HepG2 (cell line): ENCODE results near the gene LAMA5. TPM values are rescaled to one million over a fixed set of nuclear protein-coding genes. Genes with fewer than 3 reads are reported as not detected.
A peak's percentile ranks its signal among the peaks of the same experiment; 100 is the strongest.

Experiments
- ATAC-seq: fragments of 200-7000 bp; cut with Tn5 transposase; 3 replicates; pipeline ENCODE4 v1.9.1; 2020; ENCODE audit warnings: mild to moderate bottlenecking, moderate library complexity
- BruUV-seq: library from RNA; stranded (reverse); fragments of 400-500 nt; replicated peaks from 2 replicates; lab custom pipeline; 2021; lab: Mats Ljungman, UMichigan
- CTCF ChIA-PET: fragments of 300-600 bp; formaldehyde crosslinking; extraction: SDS; loops from one replicate; lab custom pipeline; 2021; ENCODE audit warnings: low total read pairs, inconsistent platforms, low intra/inter-chr PET ratio; lab: Yijun Ruan, JAX
- POLR2A ChIA-PET: fragments of 350-600 bp; sonication (Branson Sonifier 250); formaldehyde crosslinking; loops from one replicate; lab custom pipeline; 2020; ENCODE audit warnings: antibody characterized with exemption, inconsistent platforms; lab: Yijun Ruan, JAX
- DNase-seq: peaks from one replicate; pipeline ENCODE4 v3.0.0-alpha.2; 2015; ENCODE audit warnings: low spot score
- FAIRE-seq: peaks from 3 replicates; lab custom pipeline; 2011; peaks lifted over from hg19 to GRCh38; lab: Jason Lieb, UNC
- H2AFZ ChIP-seq: one replicate; pipeline ENCODE4 v1.6.1; 2011; ENCODE audit warnings: low read length, inconsistent platforms
- H3K27ac ChIP-seq: fragments of 300-600 bp; 3 replicates; pipeline ENCODE4 v1.8.0; 2011; ENCODE audit warnings: mixed run types, mild to moderate bottlenecking, mixed read lengths, low read length, inconsistent platforms; ENCODE audit not compliant: insufficient read depth; ENCODE audit errors: extremely low read length
- H3K27me3 ChIP-seq, 2 experiments: fragments of 200-600 bp in 1 of 2; 2 replicates in 1 of 2; 3 replicates in 1 of 2; pipeline versions ENCODE4 v1.6.0 to v1.8.0; 2011; ENCODE audit warnings: low read length in 2 of 2, mild to moderate bottlenecking in 2 of 2, moderate library complexity in 2 of 2, inconsistent platforms in 1 of 2; ENCODE audit not compliant: insufficient read depth in 2 of 2, control insufficient read depth in 1 of 2
- H3K36me3 ChIP-seq, 2 experiments: fragments of 200-600 bp in 1 of 2; replicated peaks in 1 of 2; 2 replicates in 1 of 2; 3 replicates in 1 of 2; pipeline versions ENCODE4 v1.5.1 to v1.8.0; 2011; ENCODE audit warnings: low read length in 2 of 2, inconsistent platforms in 1 of 2; ENCODE audit not compliant: insufficient read depth in 2 of 2, control insufficient read depth in 1 of 2
- H3K4me1 ChIP-seq: 2 replicates; pipeline ENCODE4 v1.5.1; 2012; ENCODE audit warnings: low read length, inconsistent platforms; ENCODE audit not compliant: insufficient read depth
- H3K4me2 ChIP-seq: 2 replicates; pipeline ENCODE4 v1.6.0; 2011; ENCODE audit warnings: low read depth, low read length, inconsistent platforms
- H3K4me3 ChIP-seq, 3 experiments: fragments of 200-600 bp in 1 of 3; sonication (generic), shearing (Covaris generic) in 1 of 3; replicated peaks in 1 of 3; 2 replicates each; pipeline ENCODE4 v1.5.1; 2011 to 2016; ENCODE audit warnings: low read length in 3 of 3, inconsistent platforms in 2 of 3, low read depth in 2 of 3, mild to moderate bottlenecking in 2 of 3, control low read depth in 1 of 3, mixed read lengths in 1 of 3; ENCODE audit not compliant: insufficient read depth in 1 of 3
- H3K79me2 ChIP-seq: one replicate; pipeline ENCODE4 v1.6.1; 2011; ENCODE audit warnings: low read length, inconsistent platforms; ENCODE audit not compliant: insufficient read depth
- H3K9ac ChIP-seq: 2 replicates; pipeline ENCODE4 v1.6.0; 2011; ENCODE audit warnings: mild to moderate bottlenecking, low read depth, low read length, inconsistent platforms; ENCODE audit not compliant: insufficient read depth
- H3K9me3 ChIP-seq: 2 replicates; pipeline ENCODE4 v1.5.1; 2012; ENCODE audit warnings: mild to moderate bottlenecking, low read length
- H4K20me1 ChIP-seq: 2 replicates; pipeline ENCODE4 v1.6.0; 2011; ENCODE audit warnings: inconsistent platforms, mild to moderate bottlenecking, low read length, moderate library complexity; ENCODE audit not compliant: insufficient read depth
- FOXO1 ChIP-seq: sonication (generic); formaldehyde crosslinking; IDR thresholded peaks from 2 replicates; pipeline ENCODE4 v1.4.0; 2020; ENCODE audit warnings: missing genetic modification reagents
- HIVEP1 ChIP-seq: sonication (generic); formaldehyde crosslinking; IDR thresholded peaks from 2 replicates; pipeline ENCODE4 v1.4.0; 2020; ENCODE audit warnings: mild to moderate bottlenecking, missing genetic modification reagents
- RAD21 ChIP-seq: fragments of 450-650 bp; formaldehyde crosslinking; IDR thresholded peaks from 2 replicates; pipeline ENCODE4 v1.5.0; 2020; ENCODE audit warnings: mild to moderate bottlenecking
- RXRA ChIP-seq: sonication (generic); formaldehyde crosslinking; IDR thresholded peaks from 2 replicates; pipeline ENCODE4 v1.5.1; 2020; ENCODE audit warnings: missing genetic modification reagents
- TEAD3 ChIP-seq: optimal IDR thresholded peaks from 2 replicates; pipeline ENCODE3; 2016; ENCODE audit warnings: borderline replicate concordance
- ZEB1 ChIP-seq: IDR thresholded peaks from 2 replicates; pipeline ENCODE4 v1.6.1; 2012; ENCODE audit warnings: mild to moderate bottlenecking, low read depth, inconsistent platforms; ENCODE audit not compliant: insufficient replicate concordance
- ZMYM3 ChIP-seq: sonication (generic); formaldehyde crosslinking; IDR thresholded peaks from 2 replicates; pipeline ENCODE4 v1.5.1; 2020; ENCODE audit warnings: mild to moderate bottlenecking, missing genetic modification reagents
- ZNF501 ChIP-seq: sonication (generic); formaldehyde crosslinking; IDR thresholded peaks from 2 replicates; pipeline ENCODE4 v1.5.1; 2020; ENCODE audit warnings: mild to moderate bottlenecking, moderate library complexity, missing genetic modification reagents
- ZNF792 ChIP-seq: IDR thresholded peaks from 2 replicates; pipeline ENCODE4 v1.6.1; 2016
- WGBS: methylation state at CpG from one replicate; pipeline ENCODE4 v1.1.6; 2017; ENCODE audit warnings: low lambda C conversion rate; 5-methylcytosine and 5-hydroxymethylcytosine counted together
- in situ Hi-C: cut with HindIII; loops from 2 replicates; pipeline ENCODE4 v1.10.0; 2017; ENCODE audit warnings: low pct_unique_long_range_greater_than_20kb; ENCODE audit not compliant: extremely low pct_ligation_motif_present
- intact Hi-C: fragments of 100-400 bp; cut with micrococcal nuclease; formaldehyde crosslinking; loops from one replicate; pipeline ENCODE4 v1.10.0; 2022; ENCODE audit not compliant: unreplicated experiment
- polyA plus RNA-seq, 8 experiments: library from polyadenylated mRNA; depleted of rRNA in 3 of 8; stranded (reverse) in 7 of 8; unstranded in 1 of 8; fragments of >200 nt; fragmentation: Illumina TruSeq in 4 of 8; extraction: Trizol in 4 of 8; gene quantifications; 2 replicates each; pipeline versions ENCODE4 v1.2.1 to v1.2.3, GENCODE V29; 2011 to 2016; ENCODE audit warnings: low read depth in 4 of 8, missing spikeins in 1 of 8, mixed read lengths in 1 of 8; ENCODE audit not compliant: insufficient read depth in 1 of 8
- total RNA-seq, 5 experiments: library from RNA; depleted of rRNA; stranded (reverse); fragments of >200 nt; fragmentation: Illumina TruSeq; extraction: Trizol; gene quantifications; 2 replicates each; pipeline ENCODE4 v1.2.3, GENCODE V29; 2016; ENCODE audit warnings: low read depth in 1 of 5
- TF ChIP-seq, protein P1 (sequence below): sonication (generic); formaldehyde crosslinking; IDR thresholded peaks from 2 replicates; pipeline ENCODE4 v1.4.0; 2020; ENCODE audit warnings: missing genetic modification reagents
- TF ChIP-seq, protein P2 (sequence below): sonication (generic); formaldehyde crosslinking; IDR thresholded peaks from 2 replicates; pipeline ENCODE4 v1.4.0; 2020; ENCODE audit warnings: missing genetic modification reagents
- TF ChIP-seq, protein P3 (sequence below): sonication (generic); formaldehyde crosslinking; IDR thresholded peaks from 2 replicates; pipeline ENCODE4 v1.5.1; 2020; ENCODE audit warnings: mild to moderate bottlenecking, moderate library complexity, missing genetic modification reagents

Gene LAMA5
- total and polyA plus RNA-seq, 2 of the 13 experiments (the other 11 are each of a cell fraction or from before 2014, with no cell fraction given), result 21.0 to 44.7 TPM

DNA sequence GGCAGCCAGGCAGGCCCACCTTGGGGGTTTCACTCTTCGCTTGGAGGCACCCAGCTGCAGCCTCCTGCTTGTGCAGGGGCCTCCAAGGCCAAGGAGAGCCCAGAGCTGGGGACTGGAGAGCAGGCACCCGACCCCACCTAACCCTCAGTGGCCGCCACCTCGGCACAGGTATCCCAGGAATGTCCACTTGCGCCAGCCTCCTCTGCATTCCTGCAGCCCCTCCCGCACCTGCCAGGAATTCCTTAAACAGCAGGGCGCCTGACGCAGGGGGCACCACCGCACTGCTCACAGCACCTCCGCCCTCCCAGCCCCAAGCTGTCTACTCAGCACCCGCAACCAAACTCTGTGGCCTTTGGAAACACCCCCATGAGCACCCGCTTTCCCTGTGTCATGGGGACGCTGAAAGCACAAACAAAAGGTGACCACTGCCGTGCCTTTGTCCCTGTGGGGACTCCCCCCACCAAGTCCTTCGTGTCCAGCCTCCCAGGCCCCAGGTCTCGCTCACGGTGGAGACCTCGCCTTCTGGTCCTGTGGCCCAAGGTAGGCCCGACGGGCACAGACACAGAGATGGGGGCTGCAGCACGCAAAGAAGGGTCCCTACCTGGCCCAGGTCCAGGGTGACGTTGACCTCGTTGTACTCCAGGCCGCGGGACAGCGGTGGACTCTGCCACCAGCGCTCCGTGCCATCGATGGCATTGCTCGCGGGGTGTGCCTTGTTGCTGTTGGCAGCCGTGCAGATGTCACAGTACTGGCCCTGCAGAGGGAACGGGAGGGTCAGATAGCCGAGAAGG, 5.1 kb downstream of the LAMA5 start:
- ChIA-PET CTCF (interaction anchor here (1.1 kb wide), 1 partner anchor 15 kb away, joined by 3 read pairs; no protein-coding TSS in a partner anchor), POLR2A (interaction anchor here (1.4 to 7.4 kb wide), 2 partner anchors 15 to 24 kb away, joined by 4 to 95 read pairs; no protein-coding TSS in a partner anchor)
- ATAC-seq (peak; percentile 0; the same call in 2 of the 3 replicates), DNase-seq (peak; percentile 60), FAIRE-seq (no peak)
- no TSS peak for BruUV-seq
- Histone ChIP-seq H3K4me1 (peaks cover 54% of the 10 kb centered on the region), H2AFZ (no peak overlapping the region), H3K79me2 (peaks cover 38% of the 10 kb centered on the region), H3K4me3 (no peak overlapping the region), H3K9me3 (no peaks in the 10 kb centered on the region), H4K20me1 (peaks cover 30% of the 10 kb centered on the region), H3K4me2 (no peak overlapping the region), H3K27ac (peak overlapping the region; percentile 14), H3K36me3 (peaks cover 22 to 26% of the 10 kb centered on the region in 2 experiments), H3K9ac (no peak overlapping the region), H3K27me3 (no peaks in the 10 kb centered on the region)
- in situ Hi-C loops (no loop called here), intact Hi-C loops (loop anchor here (10.0 kb wide), 1 partner anchor 1603 kb away; the partner anchor contains the start of gene ZNF512B)
- 84% methylated on average over 20 of the region's 34 CpGs for WGBS
- TF ChIP-seq, protein P1, sequence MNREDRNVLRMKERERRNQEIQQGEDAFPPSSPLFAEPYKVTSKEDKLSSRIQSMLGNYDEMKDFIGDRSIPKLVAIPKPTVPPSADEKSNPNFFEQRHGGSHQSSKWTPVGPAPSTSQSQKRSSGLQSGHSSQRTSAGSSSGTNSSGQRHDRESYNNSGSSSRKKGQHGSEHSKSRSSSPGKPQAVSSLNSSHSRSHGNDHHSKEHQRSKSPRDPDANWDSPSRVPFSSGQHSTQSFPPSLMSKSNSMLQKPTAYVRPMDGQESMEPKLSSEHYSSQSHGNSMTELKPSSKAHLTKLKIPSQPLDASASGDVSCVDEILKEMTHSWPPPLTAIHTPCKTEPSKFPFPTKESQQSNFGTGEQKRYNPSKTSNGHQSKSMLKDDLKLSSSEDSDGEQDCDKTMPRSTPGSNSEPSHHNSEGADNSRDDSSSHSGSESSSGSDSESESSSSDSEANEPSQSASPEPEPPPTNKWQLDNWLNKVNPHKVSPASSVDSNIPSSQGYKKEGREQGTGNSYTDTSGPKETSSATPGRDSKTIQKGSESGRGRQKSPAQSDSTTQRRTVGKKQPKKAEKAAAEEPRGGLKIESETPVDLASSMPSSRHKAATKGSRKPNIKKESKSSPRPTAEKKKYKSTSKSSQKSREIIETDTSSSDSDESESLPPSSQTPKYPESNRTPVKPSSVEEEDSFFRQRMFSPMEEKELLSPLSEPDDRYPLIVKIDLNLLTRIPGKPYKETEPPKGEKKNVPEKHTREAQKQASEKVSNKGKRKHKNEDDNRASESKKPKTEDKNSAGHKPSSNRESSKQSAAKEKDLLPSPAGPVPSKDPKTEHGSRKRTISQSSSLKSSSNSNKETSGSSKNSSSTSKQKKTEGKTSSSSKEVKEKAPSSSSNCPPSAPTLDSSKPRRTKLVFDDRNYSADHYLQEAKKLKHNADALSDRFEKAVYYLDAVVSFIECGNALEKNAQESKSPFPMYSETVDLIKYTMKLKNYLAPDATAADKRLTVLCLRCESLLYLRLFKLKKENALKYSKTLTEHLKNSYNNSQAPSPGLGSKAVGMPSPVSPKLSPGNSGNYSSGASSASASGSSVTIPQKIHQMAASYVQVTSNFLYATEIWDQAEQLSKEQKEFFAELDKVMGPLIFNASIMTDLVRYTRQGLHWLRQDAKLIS (CRISPR knock-in tag), result no peak
- 0 out of 2 replicates have a peak, but pooled peaks have one; percentile 27 for TF ChIP-seq ZNF792 (CRISPR knock-in tag)
- TF ChIP-seq FOXO1 (CRISPR knock-in tag), result no peak
- peak; percentile 10; the same call in 1 of the 2 replicates for TF ChIP-seq RAD21 (CRISPR knock-in tag)
- peak; percentile 66 for TF ChIP-seq ZEB1
- peak; percentile 95 for TF ChIP-seq TEAD3 (CRISPR knock-in tag)
- TF ChIP-seq ZNF501 (CRISPR knock-in tag), result no peak
- TF ChIP-seq, protein P2, sequence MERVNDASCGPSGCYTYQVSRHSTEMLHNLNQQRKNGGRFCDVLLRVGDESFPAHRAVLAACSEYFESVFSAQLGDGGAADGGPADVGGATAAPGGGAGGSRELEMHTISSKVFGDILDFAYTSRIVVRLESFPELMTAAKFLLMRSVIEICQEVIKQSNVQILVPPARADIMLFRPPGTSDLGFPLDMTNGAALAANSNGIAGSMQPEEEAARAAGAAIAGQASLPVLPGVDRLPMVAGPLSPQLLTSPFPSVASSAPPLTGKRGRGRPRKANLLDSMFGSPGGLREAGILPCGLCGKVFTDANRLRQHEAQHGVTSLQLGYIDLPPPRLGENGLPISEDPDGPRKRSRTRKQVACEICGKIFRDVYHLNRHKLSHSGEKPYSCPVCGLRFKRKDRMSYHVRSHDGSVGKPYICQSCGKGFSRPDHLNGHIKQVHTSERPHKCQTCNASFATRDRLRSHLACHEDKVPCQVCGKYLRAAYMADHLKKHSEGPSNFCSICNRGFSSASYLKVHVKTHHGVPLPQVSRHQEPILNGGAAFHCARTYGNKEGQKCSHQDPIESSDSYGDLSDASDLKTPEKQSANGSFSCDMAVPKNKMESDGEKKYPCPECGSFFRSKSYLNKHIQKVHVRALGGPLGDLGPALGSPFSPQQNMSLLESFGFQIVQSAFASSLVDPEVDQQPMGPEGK (CRISPR knock-in tag), result peak; percentile 30
- TF ChIP-seq HIVEP1 (CRISPR knock-in tag), result peak; percentile 24; the same call in 1 of the 2 replicates
- peak; percentile 53; the same call in 1 of the 2 replicates for TF ChIP-seq ZMYM3 (CRISPR knock-in tag)
- TF ChIP-seq RXRA (CRISPR knock-in tag), result peak; percentile 53; the same call in 1 of the 2 replicates
- TF ChIP-seq, protein P3, sequence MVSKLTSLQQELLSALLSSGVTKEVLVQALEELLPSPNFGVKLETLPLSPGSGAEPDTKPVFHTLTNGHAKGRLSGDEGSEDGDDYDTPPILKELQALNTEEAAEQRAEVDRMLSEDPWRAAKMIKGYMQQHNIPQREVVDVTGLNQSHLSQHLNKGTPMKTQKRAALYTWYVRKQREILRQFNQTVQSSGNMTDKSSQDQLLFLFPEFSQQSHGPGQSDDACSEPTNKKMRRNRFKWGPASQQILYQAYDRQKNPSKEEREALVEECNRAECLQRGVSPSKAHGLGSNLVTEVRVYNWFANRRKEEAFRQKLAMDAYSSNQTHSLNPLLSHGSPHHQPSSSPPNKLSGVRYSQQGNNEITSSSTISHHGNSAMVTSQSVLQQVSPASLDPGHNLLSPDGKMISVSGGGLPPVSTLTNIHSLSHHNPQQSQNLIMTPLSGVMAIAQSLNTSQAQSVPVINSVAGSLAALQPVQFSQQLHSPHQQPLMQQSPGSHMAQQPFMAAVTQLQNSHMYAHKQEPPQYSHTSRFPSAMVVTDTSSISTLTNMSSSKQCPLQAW, result no peak
